T-helper 1 cell (primary cell): Measurements from ENCODE around the gene DEDD2.
"Not testable (repeated sequence)": the region's sequence is repeated elsewhere in the genome, so short reads cannot be mapped to it uniquely, and the experiment has no call there.

Experiments used
- DNase-seq, 5 donors: peaks; one replicate each; pipeline ENCODE4 v3.0.0-alpha.2; 2012 to 2020
- total RNA-seq, 4 donors: gene quantifications; one replicate each; lab custom pipeline; 2026; lab: John Stamatoyannopoulos, UW

Gene DEDD2
- 94.5 to 152 (median 98.9) reads per million in 4 donors for total RNA-seq

- peak; percentile 99 for DNase-seq
These were observed at the start of gene DEDD2 for GRCh38 chr19:42217520-42218437. TSS of gene DEDD2 (minus strand) at chr19:42217677. CDS start at chr19:42217007, 670 bp downstream.

GRCh38 chr19:42266928-42267603 is 49.6 kb upstream of the DEDD2 start:
- not testable (repeated sequence) for DNase-seq

GRCh38 chr19:42266105-42266504 is 48.6 kb upstream of the DEDD2 start:
- not testable (repeated sequence) for DNase-seq

- no peak for DNase-seq
These were observed 44.3 kb upstream of the DEDD2 start for GRCh38 chr19:42261763-42262162.

GRCh38 chr19:42257842-42258241 is 40.4 kb upstream of the DEDD2 start:
- not testable (repeated sequence) for DNase-seq

- no peak for DNase-seq
These were observed 38.6 kb upstream of the DEDD2 start for GRCh38 chr19:42255766-42256745.

- peak; percentile 89 to 94 (median 91) for DNase-seq
These were observed 37.6 kb upstream of the DEDD2 start, which contains the start of gene ERF for GRCh38 chr19:42254850-42255765. TSS of gene ERF (minus strand) at chr19:42255128. CDS start at chr19:42254999, 129 bp downstream.

- peak; percentile 60 to 81 (median 78) for DNase-seq
These were observed 36.8 kb upstream of the DEDD2 start for GRCh38 chr19:42254089-42254849.

- peak; percentile 48 to 68 (median 59) for DNase-seq
These were observed 36.0 kb upstream of the DEDD2 start for GRCh38 chr19:42253245-42254088.

GRCh38 chr19:42252365-42253244 is 35.1 kb upstream of the DEDD2 start:
- no peak for DNase-seq

GRCh38 chr19:42251572-42252358 is 34.3 kb upstream of the DEDD2 start:
- DNase-seq = no peak

- DNase-seq = no peak
These were observed 33.4 kb upstream of the DEDD2 start for GRCh38 chr19:42250666-42251531.

GRCh38 chr19:42250183-42250665 is 32.7 kb upstream of the DEDD2 start:
- DNase-seq = no peak

GRCh38 chr19:42249769-42250168 is 32.3 kb upstream of the DEDD2 start:
- no peak for DNase-seq

GRCh38 chr19:42249149-42249750 is 31.8 kb upstream of the DEDD2 start:
- DNase-seq = no peak
